BLaER1 (cell line): ENCODE measurements around the gene GAA.

Experiments
- H3K27ac ChIP-seq: shearing (Covaris generic); formaldehyde crosslinking; 2 replicates; pipeline ENCODE4 v1.8.1; 2022
- H3K27me3 ChIP-seq: shearing (Covaris generic); formaldehyde crosslinking; 2 replicates; pipeline ENCODE4 v1.8.1; 2022
- H3K36me3 ChIP-seq: shearing (Covaris generic); formaldehyde crosslinking; 2 replicates; pipeline ENCODE4 v1.8.1; 2022
- H3K4me1 ChIP-seq: shearing (Covaris generic); formaldehyde crosslinking; 2 replicates; pipeline ENCODE4 v1.8.1; 2022
- H3K4me2 ChIP-seq: shearing (Covaris generic); formaldehyde crosslinking; 2 replicates; pipeline ENCODE4 v1.8.1; 2022
- H3K4me3 ChIP-seq: shearing (Covaris generic); formaldehyde crosslinking; 2 replicates; pipeline ENCODE4 v1.8.1; 2022
- H3K9ac ChIP-seq: shearing (Covaris generic); formaldehyde crosslinking; 2 replicates; pipeline ENCODE4 v1.8.1; 2022
- H3K9me3 ChIP-seq: shearing (Covaris generic); formaldehyde crosslinking; 2 replicates; pipeline ENCODE4 v1.8.1; 2022
- H4K20me1 ChIP-seq: shearing (Covaris generic); formaldehyde crosslinking; 2 replicates; pipeline ENCODE4 v1.8.1; 2022
- Cebpa-rat ChIP-seq: shearing (Covaris generic); IDR thresholded peaks from 2 replicates; pipeline ENCODE4 v1.8.1; 2022

Gene GAA

GRCh38 chr17:80095038-80095843, 6.1 kb upstream of the GAA start:
- Histone ChIP-seq H3K36me3 (no peaks in the 10 kb centered on the region), H3K9ac (no peak overlapping the region), H3K4me1 (peaks cover 11% of the 10 kb centered on the region), H4K20me1 (no peaks in the 10 kb centered on the region), H3K4me3 (no peak overlapping the region), H3K9me3 (no peaks in the 10 kb centered on the region), H3K4me2 (no peak overlapping the region), H3K27ac (no peak overlapping the region), H3K27me3 (no peaks in the 10 kb centered on the region)
- no peak for TF ChIP-seq Cebpa-rat

DNA sequence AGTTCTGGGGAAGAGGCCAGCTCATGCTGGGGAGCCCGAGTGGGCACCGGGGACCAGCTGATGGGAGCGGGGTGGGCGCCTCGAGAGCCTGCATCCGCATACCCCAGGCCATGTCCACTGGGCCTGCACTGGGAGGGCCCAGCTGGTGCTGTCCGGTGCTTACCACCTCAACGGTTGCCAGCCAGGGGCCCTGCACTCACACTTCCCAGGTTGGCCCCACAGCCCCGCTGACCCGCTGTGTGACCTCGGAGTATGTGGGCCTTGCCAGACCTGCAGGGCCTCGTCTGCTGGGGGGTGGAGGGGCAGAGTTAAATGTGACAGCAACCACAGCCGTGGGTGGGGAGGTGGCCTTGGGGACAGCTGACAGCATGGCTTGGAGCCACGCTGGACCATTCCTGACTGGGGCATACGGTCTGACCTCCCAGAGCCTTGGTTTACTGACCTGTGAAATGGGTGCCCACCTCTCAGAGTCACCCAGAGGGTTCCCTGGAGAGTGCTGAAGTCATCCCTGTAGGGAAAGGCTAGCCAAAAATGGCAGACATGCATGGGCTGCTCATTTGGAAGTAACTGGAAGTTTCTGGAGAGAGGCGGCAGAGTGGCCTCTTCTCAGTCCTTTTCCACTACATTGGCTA, 5.4 kb upstream of the GAA start:
- no peaks in the 10 kb centered on the region for H4K20me1 ChIP-seq
- H3K27me3 ChIP-seq, result no peaks in the 10 kb centered on the region
- no peaks in the 10 kb centered on the region for H3K36me3 ChIP-seq
- no peaks in the 10 kb centered on the region for H3K9me3 ChIP-seq
- H3K4me1 ChIP-seq, result peaks cover 18% of the 10 kb centered on the region
- TF ChIP-seq Cebpa-rat, result no peak
- H3K4me2 ChIP-seq, result no peak overlapping the region
- no peak overlapping the region for H3K9ac ChIP-seq
- no peak overlapping the region for H3K4me3 ChIP-seq
- H3K27ac ChIP-seq, result no peak overlapping the region

DNA sequence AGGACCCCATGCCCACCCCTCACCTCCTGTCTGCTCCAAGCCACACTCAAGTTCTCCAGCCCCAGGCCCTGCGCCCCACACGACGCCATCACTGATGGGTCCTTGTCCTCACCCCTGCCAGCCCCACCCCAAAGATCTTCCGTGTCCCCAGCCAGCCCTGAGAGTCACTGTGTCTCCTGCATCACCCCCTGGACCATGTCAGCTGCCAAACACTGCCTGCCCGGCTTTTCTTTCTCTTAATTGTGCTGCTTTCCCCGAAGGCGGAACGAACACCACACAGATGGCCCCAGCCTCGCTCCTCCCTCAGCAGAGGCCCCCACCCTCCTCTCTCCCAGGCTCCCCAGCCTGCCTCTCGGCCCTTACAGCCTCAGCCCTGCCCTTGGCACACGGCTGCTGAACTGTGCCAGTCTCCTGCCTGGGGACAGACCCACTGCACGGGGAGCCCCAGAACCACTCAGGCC, 4.8 kb upstream of the GAA start:
- H3K4me1 ChIP-seq, result peaks cover 19% of the 10 kb centered on the region
- H3K36me3 ChIP-seq, result no peaks in the 10 kb centered on the region
- no peak for TF ChIP-seq Cebpa-rat
- H3K9me3 ChIP-seq, result no peaks in the 10 kb centered on the region
- H3K27me3 ChIP-seq, result no peaks in the 10 kb centered on the region
- no peak overlapping the region for H3K27ac ChIP-seq
- no peak overlapping the region for H3K9ac ChIP-seq
- no peak overlapping the region for H3K4me3 ChIP-seq
- no peak overlapping the region for H3K4me2 ChIP-seq
- no peaks in the 10 kb centered on the region for H4K20me1 ChIP-seq

GRCh38 chr17:80097127-80097621, 4.2 kb upstream of the GAA start:
- Histone ChIP-seq H3K4me2 (no peak overlapping the region), H3K4me1 (peaks cover 22% of the 10 kb centered on the region), H3K27me3 (no peaks in the 10 kb centered on the region), H4K20me1 (no peaks in the 10 kb centered on the region), H3K9ac (no peak overlapping the region), H3K27ac (no peak overlapping the region), H3K9me3 (no peaks in the 10 kb centered on the region), H3K4me3 (no peak overlapping the region), H3K36me3 (no peaks in the 10 kb centered on the region)
- TF ChIP-seq Cebpa-rat, result no peak

- no peak overlapping the region for H3K4me2 ChIP-seq
- no peak for TF ChIP-seq Cebpa-rat
- H3K36me3 ChIP-seq, result no peaks in the 10 kb centered on the region
- H4K20me1 ChIP-seq, result no peaks in the 10 kb centered on the region
- H3K9ac ChIP-seq, result no peak overlapping the region
- H3K4me3 ChIP-seq, result no peak overlapping the region
- peaks cover 31% of the 10 kb centered on the region for H3K4me1 ChIP-seq
- H3K9me3 ChIP-seq, result no peaks in the 10 kb centered on the region
- no peak overlapping the region for H3K27ac ChIP-seq
- no peaks in the 10 kb centered on the region for H3K27me3 ChIP-seq
Observed at GRCh38 chr17:80097844-80098691, 3.3 kb upstream of the GAA start.

- H3K9ac ChIP-seq, result no peak overlapping the region
- no peak overlapping the region for H3K4me3 ChIP-seq
- H3K4me2 ChIP-seq, result peak overlapping the region; percentile 96
- no peak overlapping the region for H3K27ac ChIP-seq
- no peaks in the 10 kb centered on the region for H4K20me1 ChIP-seq
- TF ChIP-seq Cebpa-rat, result no peak
- no peaks in the 10 kb centered on the region for H3K27me3 ChIP-seq
- H3K4me1 ChIP-seq, result peaks cover 36% of the 10 kb centered on the region
- no peaks in the 10 kb centered on the region for H3K9me3 ChIP-seq
- no peaks in the 10 kb centered on the region for H3K36me3 ChIP-seq
Observed at GRCh38 chr17:80099291-80100034, 1.9 kb upstream of the GAA start.

DNA sequence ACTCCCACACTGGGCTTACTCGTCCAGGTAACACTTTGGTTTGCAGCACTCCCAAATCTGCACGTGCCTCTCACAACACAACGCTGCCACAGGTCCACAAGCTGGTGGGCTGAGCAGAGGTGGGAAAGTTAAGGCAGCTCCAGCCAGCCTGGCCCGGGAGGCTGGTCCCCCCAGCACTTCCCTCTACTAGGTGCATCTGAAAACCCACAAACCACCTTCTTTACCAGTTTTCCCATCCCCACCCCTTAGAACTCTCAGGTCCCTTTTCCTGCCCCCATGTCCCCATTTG, 1.4 kb upstream of the GAA start:
- Histone ChIP-seq H3K9me3 (no peaks in the 10 kb centered on the region), H3K27me3 (no peaks in the 10 kb centered on the region), H3K4me3 (no peak overlapping the region), H3K27ac (no peak overlapping the region), H4K20me1 (no peaks in the 10 kb centered on the region), H3K36me3 (no peaks in the 10 kb centered on the region), H3K4me2 (peak overlapping the region; percentile 96), H3K4me1 (peaks cover 36% of the 10 kb centered on the region), H3K9ac (no peak overlapping the region)
- no peak for TF ChIP-seq Cebpa-rat

- Histone ChIP-seq H3K4me1 (peaks cover 46% of the 10 kb centered on the region), H3K9ac (peak overlapping the region; percentile 86), H3K4me2 (peak overlapping the region; percentile 96), H3K9me3 (no peaks in the 10 kb centered on the region), H3K36me3 (no peaks in the 10 kb centered on the region), H3K27me3 (no peaks in the 10 kb centered on the region), H3K27ac (peak overlapping the region; percentile 84), H4K20me1 (no peaks in the 10 kb centered on the region), H3K4me3 (peak overlapping the region; percentile 82)
- no peak for TF ChIP-seq Cebpa-rat
Observed at GRCh38 chr17:80101946-80102663, 724 bp downstream of the GAA start.
